Measurements from ENCODE around the gene ADAMTS13.

ADAMTS13 gene

GRCh38 chr9:133474853-133475252 is 52.7 kb downstream of the ADAMTS13 start:
- DNase-seq: no peak

- DNase-seq: no peak
Observed at GRCh38 chr9:133475292-133476012, 53.3 kb downstream of the ADAMTS13 start.

GRCh38 chr9:133476036-133476931 is 54.1 kb downstream of the ADAMTS13 start:
- no peak for DNase-seq

GRCh38 chr9:133476941-133477340 is 54.8 kb downstream of the ADAMTS13 start:
- DNase-seq: no peak

GRCh38 chr9:133477461-133477860 is 55.3 kb downstream of the ADAMTS13 start:
- DNase-seq: no peak

GRCh38 chr9:133477992-133478850 is 56.1 kb downstream of the ADAMTS13 start:
- DNase-seq: peak; percentile 70

GRCh38 chr9:133478851-133479711 is 56.9 kb downstream of the ADAMTS13 start, which contains the start of gene SLC2A6:
TSS of gene SLC2A6 (minus strand) at chr9:133479099. CDS start at chr9:133479059, 40 bp downstream.
- peak; percentile 94 for DNase-seq

GRCh38 chr9:133483611-133484010 is 61.4 kb downstream of the ADAMTS13 start:
- no peak for DNase-seq

GRCh38 chr9:133484671-133485437 is 62.7 kb downstream of the ADAMTS13 start:
- DNase-seq: no peak

GRCh38 chr9:133485531-133486260 is 63.5 kb downstream of the ADAMTS13 start:
- peak; percentile 82 for DNase-seq

GRCh38 chr9:133487331-133487725 is 65.2 kb downstream of the ADAMTS13 start:
- no peak for DNase-seq

- DNase-seq: no peak
Observed at GRCh38 chr9:133488686-133489252, 66.6 kb downstream of the ADAMTS13 start.

GRCh38 chr9:133489253-133490190 is 67.4 kb downstream of the ADAMTS13 start:
- no peak for DNase-seq

GRCh38 chr9:133490201-133490681 is 68.1 kb downstream of the ADAMTS13 start:
- DNase-seq: peak; percentile 29

GRCh38 chr9:133490865-133491655 is 68.9 kb downstream of the ADAMTS13 start:
- peak; percentile 80 for DNase-seq

- DNase-seq: no peak
Observed at GRCh38 chr9:133491656-133491925, 69.4 kb downstream of the ADAMTS13 start.

- peak; percentile 57 for DNase-seq
Observed at GRCh38 chr9:133492061-133493021, 70.2 kb downstream of the ADAMTS13 start.

All from DMS53 (cell line).